Adipose tissue (tissue), 3 donors: ENCODE results near the gene CBR3. TPM values are rescaled to one million over a fixed set of nuclear protein-coding genes. Genes with fewer than 3 reads are reported as not detected.
"Not testable (repeated sequence)": the region's sequence is repeated elsewhere in the genome, so short reads cannot be mapped to it uniquely, and the experiment has no call there.

Experiments used
- H3K27ac ChIP-seq: one replicate; pipeline ENCODE4 v1.5.1; 2013; ENCODE audit warnings: low read depth, low read length
- whole genome bisulfite sequencing, 3 donors: extraction: QIAGEN DNeasy Blood & Tissue Kit; methylation state at CpG; one replicate each; pipeline ENCODE4 v1.1.7; 2013; 5-methylcytosine and 5-hydroxymethylcytosine counted together
- polyA plus RNA-seq, 3 donors: library from polyadenylated mRNA; stranded (reverse); fragments of 200-250 nt; gene quantifications; one replicate each; pipeline ENCODE4 v1.2.3, GENCODE V29; 2013
- donor health status: healthy with polysubstance abuse.
- donor health status: Bipolar disorder and iron deficiency.
- donor health status: healthy.

CBR3 gene
- polyA plus RNA-seq = 10 to 100 TPM in 2 of 3 donors, 1 to 10 TPM in 1; 1.6 to 28.8 (median 21.3) TPM

- WGBS, 3 donors = 0 to 1% (median 0%) methylated on average over 47 to 53 of the region's 53 CpGs
- peak within 1 kb of the TSS; percentile 19 for H3K27ac ChIP-seq
These were observed at the start of gene CBR3 for GRCh38 chr21:36134803-36135390. TSS of gene CBR3 (plus strand) at chr21:36135079. CDS start at chr21:36135193, 114 bp downstream.

- 64 to 75% (median 73%) methylated on average over 6 of the region's 6 CpGs for WGBS, 3 donors
- H3K27ac ChIP-seq = no peak overlapping the region
These were observed 47.3 kb upstream of the CBR3 start for GRCh38 chr21:36087362-36088138.

GRCh38 chr21:36089946-36090345 is 44.9 kb upstream of the CBR3 start:
- 79 to 93% (median 93%) methylated on average over 3 of the region's 3 CpGs for WGBS, 3 donors
- H3K27ac ChIP-seq = no peak overlapping the region

- H3K27ac ChIP-seq = no peak overlapping the region
These were observed 42.2 kb upstream of the CBR3 start for GRCh38 chr21:36092681-36093080.

GRCh38 chr21:36093512-36093911 is 41.4 kb upstream of the CBR3 start:
- WGBS, 3 donors = 86 to 92% (median 88%) methylated on average over 1 of the region's 1 CpG
- H3K27ac ChIP-seq = no peak overlapping the region

- WGBS, 3 donors = 48 to 65% (median 59%) methylated on average over 1 of the region's 1 CpG
- H3K27ac ChIP-seq = no peak overlapping the region
These were observed 38.2 kb upstream of the CBR3 start for GRCh38 chr21:36096398-36097290.

GRCh38 chr21:36097427-36098181 is 37.3 kb upstream of the CBR3 start:
- H3K27ac ChIP-seq = no peak overlapping the region
- WGBS, 3 donors = 73 to 79% (median 75%) methylated on average over 8 of the region's 8 CpGs

- 54 to 64% (median 55%) methylated on average over 2 of the region's 2 CpGs for WGBS, 3 donors
- no peak overlapping the region for H3K27ac ChIP-seq
These were observed 36.7 kb upstream of the CBR3 start for GRCh38 chr21:36098182-36098532.

GRCh38 chr21:36099000-36099399 is 35.9 kb upstream of the CBR3 start:
- H3K27ac ChIP-seq = no peak overlapping the region
- WGBS, 3 donors = 79 to 96% (median 92%) methylated on average over 3 of the region's 3 CpGs

GRCh38 chr21:36099695-36100211 is 35.1 kb upstream of the CBR3 start:
- not testable (repeated sequence) for H3K27ac ChIP-seq
- WGBS, 3 donors = 45 to 51% (median 46%) methylated on average over 12 to 13 of the region's 13 CpGs

GRCh38 chr21:36100971-36101641 is 33.8 kb upstream of the CBR3 start:
- WGBS, 3 donors = 63 to 80% (median 72%) methylated on average over 6 of the region's 6 CpGs
- no peak overlapping the region for H3K27ac ChIP-seq

- H3K27ac ChIP-seq = no peak overlapping the region
These were observed 31.4 kb upstream of the CBR3 start for GRCh38 chr21:36103434-36103833.

GRCh38 chr21:36104317-36105300 is 30.3 kb upstream of the CBR3 start:
- 22 to 29% (median 24%) methylated on average over 29 of the region's 29 CpGs for WGBS, 3 donors
- no peak overlapping the region for H3K27ac ChIP-seq

GRCh38 chr21:36105327-36105842 is 29.5 kb upstream of the CBR3 start:
- WGBS, 3 donors = 64 to 80% (median 75%) methylated on average over 4 of the region's 4 CpGs
- H3K27ac ChIP-seq = no peak overlapping the region

- 92 to 95% (median 94%) methylated on average over 10 of the region's 10 CpGs for WGBS, 3 donors
- H3K27ac ChIP-seq = no peak overlapping the region
These were observed 25.0 kb upstream of the CBR3 start for GRCh38 chr21:36109868-36110267.

- 72 to 92% (median 88%) methylated on average over 8 of the region's 8 CpGs for WGBS, 3 donors
- H3K27ac ChIP-seq = no peak overlapping the region
These were observed 23.6 kb upstream of the CBR3 start for GRCh38 chr21:36111238-36111637.
